A549 (cell line): ENCODE results near the gene FXYD2. TPM values are rescaled to one million over a fixed set of nuclear protein-coding genes. Genes with fewer than 3 reads are reported as not detected.

Source experiments
- ATAC-seq, 2 experiments: fragments of 200-7000 bp in 1 of 2; fragments of >200 bp in 1 of 2; cut with Nextera tagmentation in 1 of 2; cut with Tn5 transposase in 1 of 2; 3 replicates each; pipeline versions ENCODE4 v1.8.0 to v1.9.1; 2018 to 2020; ENCODE audit warnings: mild to moderate bottlenecking in 1 of 2, moderate library complexity in 1 of 2
- CTCF ChIA-PET: fragments of 300-600 bp; sonication (Branson Sonifier 250); formaldehyde crosslinking; extraction: SDS; loops from one replicate; lab custom pipeline; 2021; ENCODE audit warnings: antibody characterized with exemption, inconsistent platforms; lab: Yijun Ruan, JAX
- POLR2A ChIA-PET: fragments of 350-600 bp; formaldehyde crosslinking; extraction: SDS; loops from one replicate; lab custom pipeline; 2021; ENCODE audit warnings: antibody characterized with exemption, inconsistent platforms; lab: Yijun Ruan, JAX
- DNase-seq, 2 experiments: peaks; one replicate each; pipeline versions ENCODE4 v3.0.0 to v3.0.0-alpha.2; 2011 to 2016; ENCODE audit warnings: low read depth in 1 of 2, low spot score in 1 of 2
- FAIRE-seq: peaks from 2 replicates; lab custom pipeline; 2011; peaks lifted over from hg19 to GRCh38; lab: Jason Lieb, UNC
- H3K27ac ChIP-seq, 2 experiments: fragments of >200 bp; sonication (Bioruptor Twin); formaldehyde crosslinking; 3 replicates each; pipeline ENCODE4 v1.5.1; 2016 to 2017
- H3K4me1 ChIP-seq: fragments of >200 bp; sonication (Bioruptor Twin); formaldehyde crosslinking; 3 replicates; pipeline ENCODE4 v1.6.1; 2016
- H3K4me2 ChIP-seq: fragments of >200 bp; sonication (Bioruptor Twin); formaldehyde crosslinking; 3 replicates; pipeline ENCODE4 v1.6.1; 2016
- H3K4me3 ChIP-seq: fragments of >200 bp; sonication (Bioruptor Twin); formaldehyde crosslinking; 3 replicates; pipeline ENCODE4 v1.5.1; 2016
- H3K9me3 ChIP-seq: fragments of >200 bp; sonication (Bioruptor Twin); formaldehyde crosslinking; 3 replicates; pipeline ENCODE4 v1.6.1; 2016
- BCL3 ChIP-seq: fragments of >200 bp; sonication (Bioruptor Twin); formaldehyde crosslinking; IDR thresholded peaks from 3 replicates; pipeline ENCODE4 v1.6.1; 2016
- CBX8 ChIP-seq: fragments of 200-600 bp; sonication (generic); IDR thresholded peaks from 2 replicates; pipeline ENCODE4 v1.6.1; 2016
- CHD2 ChIP-seq: fragments of 150-350 bp; IDR thresholded peaks from 2 replicates; pipeline ENCODE4 v1.6.1; 2014; ENCODE audit warnings: low read length; ENCODE audit not compliant: partially characterized antibody
- CHD4 ChIP-seq: fragments of 200-600 bp; sonication (generic); IDR thresholded peaks from 2 replicates; pipeline ENCODE4 v1.6.1; 2016; ENCODE audit warnings: antibody characterized with exemption, mild to moderate bottlenecking, borderline replicate concordance
- E2F6 ChIP-seq: IDR thresholded peaks from 2 replicates; pipeline ENCODE4 v1.6.1; 2012; ENCODE audit warnings: low read depth, borderline replicate concordance
- EP300 ChIP-seq, 2 experiments: fragments of >200 bp; sonication (Bioruptor Twin); formaldehyde crosslinking; IDR thresholded peaks; 2 replicates in 1 of 2; 3 replicates in 1 of 2; pipeline ENCODE4 v1.6.1; 2016 to 2017
- ESRRA ChIP-seq: fragments of 150-350 bp; IDR thresholded peaks from 2 replicates; pipeline ENCODE4 v1.6.1; 2014; ENCODE audit warnings: mild to moderate bottlenecking, low read length, borderline replicate concordance
- FOSL2 ChIP-seq, 2 experiments: fragments of 450-650 bp in 1 of 2; fragments of >200 bp in 1 of 2; sonication (Bioruptor Twin) in 1 of 2; formaldehyde crosslinking; IDR thresholded peaks; 2 replicates each; pipeline versions ENCODE4 v1.5.0 to v1.6.1; 2016 to 2020; ENCODE audit warnings: mild to moderate bottlenecking in 1 of 2, moderate library complexity in 1 of 2
- FOXS1 ChIP-seq: fragments of 250-450 bp; sonication (Bioruptor Pico); IDR thresholded peaks from 2 replicates; pipeline ENCODE4 v1.5.0; 2020; ENCODE audit warnings: mild to moderate bottlenecking, moderate library complexity
- GATA3 ChIP-seq: IDR thresholded peaks from 2 replicates; pipeline ENCODE4 v1.6.1; 2012; ENCODE audit warnings: borderline replicate concordance
- HDAC2 ChIP-seq: fragments of 200-600 bp; sonication (generic); IDR thresholded peaks from 2 replicates; pipeline ENCODE4 v1.6.1; 2016
- HEYL ChIP-seq: fragments of 250-450 bp; sonication (Bioruptor Pico); IDR thresholded peaks from 2 replicates; pipeline ENCODE4 v1.8.0; 2021; ENCODE audit warnings: mild to moderate bottlenecking, moderate library complexity
- JUNB ChIP-seq: fragments of >200 bp; sonication (Bioruptor Twin); formaldehyde crosslinking; IDR thresholded peaks from 2 replicates; pipeline ENCODE4 v1.6.1; 2016
- KDM5A ChIP-seq: fragments of 200-600 bp; sonication (generic); IDR thresholded peaks from 2 replicates; pipeline ENCODE4 v1.6.1; 2016; ENCODE audit warnings: antibody characterized with exemption, mild to moderate bottlenecking
- MAFK ChIP-seq: fragments of 450-650 bp; IDR thresholded peaks from 2 replicates; pipeline ENCODE4 v1.6.1; 2014; ENCODE audit not compliant: partially characterized antibody
- MAZ ChIP-seq: fragments of 150-350 bp; IDR thresholded peaks from 2 replicates; pipeline ENCODE4 v1.6.1; 2014; ENCODE audit warnings: antibody characterized with exemption, low read depth, low read length, borderline replicate concordance
- NFE2L2 ChIP-seq: fragments of 150-350 bp; conservative IDR thresholded peaks from 2 replicates; pipeline ENCODE4 v1.6.1; 2014; ENCODE audit warnings: low read length
- NR3C1 ChIP-seq: fragments of >200 bp; sonication (Bioruptor Twin); formaldehyde crosslinking; IDR thresholded peaks from 3 replicates; pipeline ENCODE4 v1.6.1; 2017
- RAD21 ChIP-seq, 2 experiments: fragments of >200 bp in 1 of 2; sonication (Bioruptor Twin) in 1 of 2; formaldehyde crosslinking in 1 of 2; IDR thresholded peaks in 1 of 2; conservative IDR thresholded peaks in 1 of 2; 2 replicates in 1 of 2; 3 replicates in 1 of 2; pipeline ENCODE4 v1.6.1; 2012 to 2018; ENCODE audit warnings: inconsistent platforms in 1 of 2
- RARB ChIP-seq: fragments of 250-450 bp; sonication (Bioruptor Pico); IDR thresholded peaks from 2 replicates; pipeline ENCODE4 v1.8.0; 2021; ENCODE audit warnings: mild to moderate bottlenecking, moderate library complexity
- RFX5 ChIP-seq: fragments of 450-650 bp; IDR thresholded peaks from 2 replicates; pipeline ENCODE4 v1.7.1; 2014; ENCODE audit warnings: antibody characterized with exemption, mild to moderate bottlenecking, moderate library complexity
- RNF2 ChIP-seq: fragments of 200-600 bp; sonication (generic); IDR thresholded peaks from 2 replicates; pipeline ENCODE4 v1.6.1; 2016; ENCODE audit warnings: low read depth, mild to moderate bottlenecking, antibody characterized with exemption, moderate library complexity, borderline replicate concordance
- SMC3 ChIP-seq: fragments of >200 bp; sonication (Bioruptor Twin); formaldehyde crosslinking; IDR thresholded peaks from 3 replicates; pipeline ENCODE4 v1.6.1; 2018; ENCODE audit warnings: inconsistent platforms
- SREBF2 ChIP-seq: fragments of 450-650 bp; IDR thresholded peaks from 2 replicates; pipeline ENCODE4 v1.6.1; 2014; ENCODE audit warnings: mild to moderate bottlenecking, moderate library complexity
- TFCP2L1 ChIP-seq: fragments of 250-450 bp; sonication (Bioruptor Pico); IDR thresholded peaks from 2 replicates; pipeline ENCODE4 v1.5.0; 2021; ENCODE audit warnings: mild to moderate bottlenecking
- TP53 ChIP-seq: fragments of 250-450 bp; sonication (Bioruptor Pico); IDR thresholded peaks from 2 replicates; pipeline ENCODE4 v1.5.0; 2021; ENCODE audit warnings: mild to moderate bottlenecking, moderate library complexity
- ZC3H11A ChIP-seq: fragments of 450-650 bp; IDR thresholded peaks from 2 replicates; pipeline ENCODE4 v1.6.1; 2014; ENCODE audit warnings: antibody characterized with exemption, mild to moderate bottlenecking
- ZNF302 ChIP-seq: fragments of 250-450 bp; sonication (Bioruptor Pico); IDR thresholded peaks from 2 replicates; pipeline ENCODE4 v1.9.0; 2021; ENCODE audit warnings: inconsistent platforms, mild to moderate bottlenecking, moderate library complexity
- WGBS: methylation state at CpG from one replicate; pipeline ENCODE4 v1.1.6; 2017; ENCODE audit errors: missing lambda C conversion rate; 5-methylcytosine and 5-hydroxymethylcytosine counted together
- polyA plus RNA-seq, 4 experiments: library from polyadenylated mRNA; depleted of rRNA in 3 of 4; stranded (reverse); fragments of >200 nt; fragmentation: RNase III in 1 of 4; extraction: RNeasy Plus Mini Kit Qiagen cat#74134 plus additional on column Dnase treatment in 1 of 4; gene quantifications; 2 replicates in 3 of 4; 3 replicates in 1 of 4; pipeline ENCODE4 v1.2.3, GENCODE V29; 2011 to 2017
- TF ChIP-seq, protein P1 (sequence below): IDR thresholded peaks from 2 replicates; pipeline ENCODE4 v1.6.1; 2012
- TF ChIP-seq, protein P2 (sequence below): fragments of 250-450 bp; sonication (Bioruptor Pico); IDR thresholded peaks from 2 replicates; pipeline ENCODE4 v1.5.0; 2020; ENCODE audit warnings: low read depth, mild to moderate bottlenecking, moderate library complexity

The FXYD2 gene
- polyA plus RNA-seq, 2 of the 4 experiments (the other 2 are of a cell fraction) = 25.9 to 55.6 TPM

- TF ChIP-seq KDM5A = no peak
- no peak for TF ChIP-seq MAFK
- TF ChIP-seq, all 56 proteins: peak for 0
- Histone ChIP-seq H3K9me3 (no peaks in the 10 kb centered on the region), H3K4me1 (no peaks in the 10 kb centered on the region), H3K27ac (no peak overlapping the region), H3K4me3 (no peak overlapping the region), H3K4me2 (no peak overlapping the region)
- FAIRE-seq (no peak), ATAC-seq (no peak), DNase-seq (no peak)
- CTCF ChIA-PET = interaction anchor here (1.5 to 5.0 kb wide), 4 partner anchors 8 to 217 kb away, joined by 4 to 24 read pairs (median 10); partner anchors contain the start of gene FXYD2
- POLR2A ChIA-PET = no interaction called here
- WGBS = 69% methylated on average over 12 of the region's 14 CpGs
Measured at GRCh38 chr11:117836077-117836960, 11.8 kb upstream of the FXYD2 start.

GRCh38 chr11:117835576-117835975, 11.0 kb upstream of the FXYD2 start:
- FAIRE-seq = no peak
- no peaks in the 10 kb centered on the region for H3K9me3 ChIP-seq
- 89% methylated on average over 8 of the region's 8 CpGs for WGBS
- TF ChIP-seq MAFK (no peak), FOSL2 (IDR thresholded peaks at IDR 0.05) (no peak), FOSL2 (CRISPR knock-in tag; IDR thresholded peaks at IDR 0.05) (no peak), MAZ (no peak), RAD21 (conservative IDR thresholded peaks at IDR 0.05 in 1 of 2, IDR thresholded peaks at IDR 0.05 in 1 of 2) (no peak), RNF2 (no peak), ZNF302 (CRISPR knock-in tag) (no peak), CHD2 (no peak), BCL3 (no peak), TFCP2L1 (CRISPR knock-in tag) (no peak), HEYL (no peak), SREBF2 (no peak), RFX5 (no peak), CHD4 (no peak), FOXS1 (CRISPR knock-in tag) (no peak), ZC3H11A (no peak), RARB (CRISPR knock-in tag) (no peak)
- TF ChIP-seq, protein P1, sequence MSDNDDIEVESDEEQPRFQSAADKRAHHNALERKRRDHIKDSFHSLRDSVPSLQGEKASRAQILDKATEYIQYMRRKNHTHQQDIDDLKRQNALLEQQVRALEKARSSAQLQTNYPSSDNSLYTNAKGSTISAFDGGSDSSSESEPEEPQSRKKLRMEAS = no peak
- TF ChIP-seq, protein P2, sequence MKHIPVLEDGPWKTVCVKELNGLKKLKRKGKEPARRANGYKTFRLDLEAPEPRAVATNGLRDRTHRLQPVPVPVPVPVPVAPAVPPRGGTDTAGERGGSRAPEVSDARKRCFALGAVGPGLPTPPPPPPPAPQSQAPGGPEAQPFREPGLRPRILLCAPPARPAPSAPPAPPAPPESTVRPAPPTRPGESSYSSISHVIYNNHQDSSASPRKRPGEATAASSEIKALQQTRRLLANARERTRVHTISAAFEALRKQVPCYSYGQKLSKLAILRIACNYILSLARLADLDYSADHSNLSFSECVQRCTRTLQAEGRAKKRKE = no peak
- POLR2A ChIA-PET = no interaction called here
- no peak for DNase-seq
- no peak overlapping the region for H3K27ac ChIP-seq
- no peak overlapping the region for H3K4me2 ChIP-seq
- CTCF ChIA-PET = interaction anchor here (1.4 to 5.0 kb wide), 4 partner anchors 8 to 410 kb away, joined by 4 to 24 read pairs (median 12); partner anchors contain the start of gene FXYD2
- H3K4me1 ChIP-seq = peaks cover 3% of the 10 kb centered on the region; the same call in 1 of the 3 replicates
- no peak for ATAC-seq
- no peak overlapping the region for H3K4me3 ChIP-seq

DNA sequence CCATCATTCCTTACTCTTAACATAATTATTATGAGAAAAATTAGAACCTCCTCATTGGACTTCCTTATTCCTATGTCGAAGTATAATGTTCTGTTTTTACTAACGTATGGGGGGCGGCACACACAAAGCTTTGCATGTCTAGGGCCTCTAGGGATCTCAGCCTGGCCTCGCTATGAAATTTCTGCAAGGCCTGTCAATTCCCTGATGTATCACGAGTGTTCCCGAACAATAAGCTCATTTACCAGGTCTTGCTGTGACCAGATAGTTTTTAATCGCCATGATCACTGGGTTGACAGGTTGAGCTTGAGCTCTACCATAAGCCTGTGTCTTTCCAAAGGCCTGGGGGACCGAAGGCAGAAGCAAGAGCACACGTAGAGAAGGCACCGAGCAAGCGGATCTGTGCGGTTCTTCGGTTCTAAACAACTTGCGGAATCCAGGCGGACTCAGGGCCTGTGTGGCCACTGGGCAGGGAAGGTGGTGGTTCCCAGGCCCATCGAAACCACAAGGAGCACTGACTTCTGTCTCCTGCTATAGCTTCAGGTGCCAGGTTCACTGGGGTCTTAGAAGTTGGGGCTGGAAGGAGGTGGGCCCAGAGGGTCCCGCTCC, 10.4 kb upstream of the FXYD2 start:
- ChIA-PET CTCF (interaction anchor here (1.0 to 5.0 kb wide), 6 partner anchors 9 to 409 kb away, joined by 3 to 37 read pairs (median 12); partner anchors contain the start of gene FXYD2), POLR2A (no interaction called here)
- peaks cover 5% of the 10 kb centered on the region; the same call in 1 of the 3 replicates for H3K4me1 ChIP-seq
- no peaks in the 10 kb centered on the region for H3K9me3 ChIP-seq
- TF ChIP-seq RNF2 (no peak), ESRRA (no peak), HEYL (no peak), HDAC2 (no peak), CHD2 (no peak), TP53 (CRISPR knock-in tag) (no peak), NFE2L2 (no peak), MAFK (no peak), CBX8 (no peak), SMC3 (no peak), JUNB (no peak), NR3C1 (no peak), KDM5A (no peak), ZC3H11A (no peak), EP300 (IDR thresholded peaks at IDR 0.05) (no peak), E2F6 (no peak), GATA3 (no peak), MAZ (no peak)
- no peak overlapping the region for H3K27ac ChIP-seq
- no peak overlapping the region for H3K4me2 ChIP-seq
- H3K4me3 ChIP-seq = no peak overlapping the region
- ATAC-seq (no peak), FAIRE-seq (no peak), DNase-seq (no peak)
- 75% methylated on average over 9 of the region's 17 CpGs for WGBS
